A204.1 (cell line): ENCODE data around the gene ANP32E.

Source experiments
- FAIRE-seq: peaks from 2 replicates; lab custom pipeline; 2012; peaks lifted over from hg19 to GRCh38; lab: Jason Lieb, UNC

ANP32E gene

GRCh38 chr1:150235852-150236613 is at the start of gene ANP32E:
Gene ANP32E (minus strand): TSS chr1:150236112. CDS start chr1:150235786, 326 bp downstream.
- peak; percentile 99 for FAIRE-seq

- no peak for FAIRE-seq
Observed at GRCh38 chr1:150283260-150283659, 47.3 kb upstream of the ANP32E start.

- no peak for FAIRE-seq
Observed at GRCh38 chr1:150282558-150282958, 46.6 kb upstream of the ANP32E start.

GRCh38 chr1:150281758-150282557 is 46.0 kb upstream of the ANP32E start, which contains the start of gene CIART:
Gene CIART (plus strand): TSS chr1:150282554. CDS start chr1:150283268, 714 bp downstream.
- no peak for FAIRE-seq

GRCh38 chr1:150281221-150281757 is 45.4 kb upstream of the ANP32E start:
- peak; percentile 47 for FAIRE-seq

GRCh38 chr1:150280138-150280707 is 44.3 kb upstream of the ANP32E start:
- FAIRE-seq: no peak

GRCh38 chr1:150273311-150273710 is 37.4 kb upstream of the ANP32E start:
- no peak for FAIRE-seq

- no peak for FAIRE-seq
Observed at GRCh38 chr1:150271291-150271959, 35.5 kb upstream of the ANP32E start.

GRCh38 chr1:150269451-150269850 is 33.5 kb upstream of the ANP32E start:
- no peak for FAIRE-seq

GRCh38 chr1:150268705-150269403 is 32.9 kb upstream of the ANP32E start, which contains the start of gene APH1A:
Gene APH1A (minus strand): TSS chr1:150269016. CDS start chr1:150268810, 206 bp downstream.
- FAIRE-seq: peak; percentile 95

GRCh38 chr1:150268340-150268704 is 32.4 kb upstream of the ANP32E start:
- no peak for FAIRE-seq

GRCh38 chr1:150267896-150268295 is 32.0 kb upstream of the ANP32E start:
- FAIRE-seq: no peak

GRCh38 chr1:150263549-150263948 is 27.6 kb upstream of the ANP32E start:
- no peak for FAIRE-seq

- no peak for FAIRE-seq
Observed at GRCh38 chr1:150262388-150263320, 26.7 kb upstream of the ANP32E start.

- FAIRE-seq: no peak
Observed at GRCh38 chr1:150261367-150261766, 25.5 kb upstream of the ANP32E start.

GRCh38 chr1:150259758-150260669 is 24.1 kb upstream of the ANP32E start:
- no peak for FAIRE-seq

- FAIRE-seq: no peak
Observed at GRCh38 chr1:150259217-150259616, 23.3 kb upstream of the ANP32E start.

GRCh38 chr1:150257624-150258585 is 22.0 kb upstream of the ANP32E start, which contains the start of gene CA14:
Gene CA14 (plus strand): TSS chr1:150257774. CDS start chr1:150258129, 355 bp downstream.
- no peak for FAIRE-seq
